ENCODE results near the gene PLXNA1. TPM values are rescaled to one million over a fixed set of nuclear protein-coding genes. Genes with fewer than 3 reads are reported as not detected.

The PLXNA1 gene
- total RNA-seq, 1 experiment from 2014 or later = 30.3 TPM

- TF ChIP-seq EZH2phosphoT487 (IDR thresholded peaks at IDR 0.05; ENCODE audit: borderline replicate concordance) = no peak
- TF ChIP-seq, protein P1, sequence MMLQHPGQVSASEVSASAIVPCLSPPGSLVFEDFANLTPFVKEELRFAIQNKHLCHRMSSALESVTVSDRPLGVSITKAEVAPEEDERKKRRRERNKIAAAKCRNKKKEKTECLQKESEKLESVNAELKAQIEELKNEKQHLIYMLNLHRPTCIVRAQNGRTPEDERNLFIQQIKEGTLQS (IDR thresholded peaks at IDR 0.05) = no peak
Measured at GRCh38 chr3:126988451-126989021, 5.6 kb downstream of the PLXNA1 start (continued).

DNA sequence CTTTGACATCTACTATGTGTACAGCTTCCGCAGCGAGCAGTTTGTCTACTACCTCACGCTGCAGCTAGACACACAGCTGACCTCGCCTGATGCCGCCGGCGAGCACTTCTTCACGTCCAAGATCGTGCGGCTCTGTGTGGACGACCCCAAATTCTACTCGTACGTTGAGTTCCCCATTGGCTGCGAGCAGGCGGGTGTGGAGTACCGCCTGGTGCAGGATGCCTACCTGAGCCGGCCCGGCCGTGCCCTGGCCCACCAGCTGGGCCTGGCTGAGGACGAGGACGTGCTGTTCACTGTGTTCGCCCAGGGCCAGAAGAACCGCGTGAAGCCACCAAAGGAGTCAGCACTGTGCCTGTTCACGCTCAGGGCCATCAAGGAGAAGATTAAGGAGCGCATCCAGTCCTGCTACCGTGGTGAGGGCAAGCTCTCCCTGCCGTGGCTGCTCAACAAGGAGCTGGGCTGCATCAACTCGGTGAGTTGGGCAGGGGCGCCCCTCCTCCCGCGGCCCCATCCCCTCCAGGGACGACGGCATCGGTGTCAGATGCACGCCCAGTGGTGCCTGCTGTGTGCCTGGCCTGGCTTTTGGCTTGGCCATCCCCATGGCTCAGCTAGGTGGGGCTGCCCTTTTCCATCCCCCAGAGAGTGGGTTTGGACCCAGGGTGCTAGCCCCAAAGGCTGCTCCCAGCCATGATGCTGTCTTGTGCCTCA is 6.6 kb downstream of the PLXNA1 start:
- Histone ChIP-seq H3K9me2 (ENCODE audit: insufficient read depth) (no peaks in the 10 kb centered on the region), H3K4me2 (ENCODE audit: low read length) (no peak overlapping the region), H3K4me1 (ENCODE audit: control insufficient read depth in 1 of 2, insufficient read depth in 2 of 2, low read length in 2 of 2) (peaks cover 0 to 2% of the 10 kb centered on the region in 2 experiments; a peak in 1 of 4 replicates), H3K27ac (ENCODE audit: low read depth, low read length) (no peak overlapping the region; the same call in 1 of the 2 replicates), H3K4me3 (replicated peaks in 1 of 2; ENCODE audit: low read depth in 1 of 2, low read length in 2 of 2) (no peak overlapping the region), H3K9me3 (ENCODE audit: control insufficient read depth in 1 of 2, insufficient read depth in 1 of 2, low read depth in 1 of 2, low read length in 2 of 2) (no peaks in the 10 kb centered on the region), H4K20me1 (ENCODE audit: insufficient read depth) (no peaks in the 10 kb centered on the region), H3K36me3 (ENCODE audit: control insufficient read depth in 1 of 2, insufficient read depth in 2 of 2, low read length in 2 of 2) (peaks cover 0 to 10% of the 10 kb centered on the region in 2 experiments; a peak in 2 of 4 replicates), H3K79me2 (ENCODE audit: insufficient read depth, low read length) (peaks cover 61% of the 10 kb centered on the region), H3K27me3 (ENCODE audit: insufficient read depth, low read length) (no peaks in the 10 kb centered on the region), H3K9ac (ENCODE audit: low read length) (no peak overlapping the region), H2AFZ (ENCODE audit: low read depth, low read length, poor library complexity, severe bottlenecking) (no peak overlapping the region)
- DNase-seq (ENCODE audit: low read depth, low spot score) = no peak
- ATAC-seq = no peak
- intact Hi-C loops (cut with micrococcal nuclease) = loop anchor here (10.0 kb wide), 1 partner anchor 465 kb away; no protein-coding TSS in a partner anchor
- BruUV-seq (replicated peaks) = no TSS peak
- CTCF ChIA-PET = no interaction called here
- RAD21 ChIA-PET (ENCODE audit: low non-redundant PET in 1 of 2, low total read pairs in 2 of 2, uncharacterized antibody in 2 of 2, unreplicated experiment in 2 of 2) = no interaction called here
- POLR2A ChIA-PET = no interaction called here
- TF ChIP-seq POLR2AphosphoS5 (IDR thresholded peaks at IDR 0.05; ENCODE audit: low read depth, low read length) (no peak), EZH2phosphoT487 (IDR thresholded peaks at IDR 0.05; ENCODE audit: borderline replicate concordance) (no peak), POLR2A (IDR thresholded peaks at IDR 0.05; ENCODE audit: borderline replicate concordance, extremely low read depth, insufficient read depth, insufficient read length) (no peak), FOSL1 (IDR thresholded peaks at IDR 0.05; ENCODE audit: low read depth) (no peak), ELF1 (IDR thresholded peaks at IDR 0.05; ENCODE audit: borderline replicate concordance, low read depth) (no peak), CTCF (IDR thresholded peaks at IDR 0.05 in 2 of 3, conservative IDR thresholded peaks at IDR 0.05 in 1 of 3; ENCODE audit: borderline replicate concordance in 1 of 3, insufficient read depth in 1 of 3, low read depth in 2 of 3, low read length in 2 of 3) (no peak), RAD21 (IDR thresholded peaks at IDR 0.05; ENCODE audit: low read depth) (no peak), CEBPB (IDR thresholded peaks at IDR 0.05; ENCODE audit: low read depth) (no peak), SIN3A (IDR thresholded peaks at IDR 0.05; ENCODE audit: low read depth) (no peak), SP1 (IDR thresholded peaks at IDR 0.05; ENCODE audit: low read depth) (no peak)
- TF ChIP-seq, protein P1 (IDR thresholded peaks at IDR 0.05) = no peak
